COLO829 (cell line): ENCODE results near the gene DDT.
"Not testable (repeated sequence)": the region's sequence is repeated elsewhere in the genome, so short reads cannot be mapped to it uniquely, and the experiment has no call there.

Experiments used
- DNase-seq: peaks from one replicate; pipeline ENCODE4 v3.0.0; 2012; ENCODE audit warnings: low spot score

The DDT gene

DNA sequence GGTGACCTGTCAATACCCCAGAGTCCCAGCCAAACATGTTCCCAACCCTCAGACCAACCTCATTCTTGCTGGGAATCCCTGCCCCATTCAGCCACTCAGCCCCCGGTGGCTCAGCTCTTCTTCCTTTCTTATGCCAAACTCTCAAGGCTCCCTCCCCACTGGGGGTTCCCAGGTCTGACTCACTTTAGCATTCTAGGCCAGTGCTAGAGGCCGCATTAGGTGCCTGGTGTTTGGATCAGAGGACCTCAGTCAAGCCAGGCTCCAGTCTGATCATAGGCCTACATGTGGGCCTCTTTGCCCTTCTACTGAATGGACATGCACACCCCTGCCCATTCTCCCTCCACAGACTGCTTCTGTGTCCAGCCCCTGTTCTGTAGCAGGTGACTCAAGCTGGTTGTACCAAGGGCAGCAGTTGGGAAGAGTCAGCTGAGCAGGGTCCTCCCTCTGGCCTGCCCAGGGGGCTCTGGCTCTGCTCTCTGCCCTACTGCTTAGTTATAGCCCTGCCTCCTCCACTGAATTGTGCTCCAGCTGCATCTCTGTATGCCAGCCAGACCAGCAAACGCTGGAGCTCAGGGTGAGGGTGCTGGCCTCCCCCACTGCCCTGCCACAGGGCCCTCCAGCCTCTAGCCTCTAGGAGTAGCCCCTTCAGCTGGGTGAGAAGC, 15.5 kb upstream of the DDT start:
- not testable (repeated sequence) for DNase-seq

DNA sequence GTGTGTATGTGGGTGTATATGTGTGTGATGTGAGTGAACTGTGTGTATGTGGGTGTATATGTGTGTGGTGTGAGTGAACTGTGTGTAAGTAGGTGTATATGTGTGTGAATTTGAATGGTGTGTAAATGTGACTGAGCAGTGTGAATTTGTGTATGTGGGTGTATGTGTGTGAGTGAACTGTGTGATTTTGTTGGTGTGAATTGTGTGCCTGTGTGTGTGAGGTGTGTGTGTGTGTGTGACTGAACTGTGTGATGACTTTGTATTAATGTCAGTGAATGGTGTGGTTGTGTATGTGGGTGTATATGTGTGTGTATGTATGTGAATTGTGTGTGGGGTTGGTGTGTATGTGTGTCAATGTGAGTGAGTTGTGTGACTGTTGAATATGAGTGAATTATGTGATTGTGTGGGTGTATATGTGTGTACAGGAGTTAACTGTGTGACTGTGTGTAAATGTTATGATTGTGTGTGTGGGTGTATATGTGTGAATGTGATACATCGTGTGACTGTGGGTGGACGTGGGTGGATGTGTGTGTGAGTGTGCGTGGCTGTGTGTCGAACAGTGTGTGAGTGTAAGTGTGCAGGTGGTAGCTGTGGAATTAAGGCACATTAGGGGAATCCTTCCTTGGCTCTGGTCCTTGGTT, 12.4 kb upstream of the DDT start:
- not testable (repeated sequence) for DNase-seq

- DNase-seq: not testable (repeated sequence)
These were observed 11.8 kb upstream of the DDT start for GRCh38 chr22:23986089-23986488.

DNA sequence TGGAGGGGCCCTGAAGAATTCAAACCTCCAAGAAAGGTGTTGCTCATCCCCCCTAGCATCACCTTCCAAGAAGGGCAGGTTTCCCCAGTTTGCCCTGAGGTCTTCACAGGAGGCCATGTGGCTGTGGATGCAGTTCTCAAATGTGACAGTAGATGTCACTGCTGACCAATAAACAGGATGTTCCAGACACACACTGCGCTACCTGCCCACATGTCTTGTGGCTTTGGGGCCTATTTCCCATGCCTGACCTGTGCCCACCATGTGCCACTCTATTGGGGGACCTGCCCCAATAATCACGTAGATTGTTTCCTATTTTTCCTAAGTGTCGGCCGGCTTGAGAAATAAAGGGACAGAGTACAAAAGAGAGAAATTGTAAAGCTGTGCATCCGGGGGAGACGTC, 10.2 kb upstream of the DDT start:
- DNase-seq: peak; percentile 31

- not testable (repeated sequence) for DNase-seq
These were observed 6.3 kb upstream of the DDT start for GRCh38 chr22:23980567-23980966.

GRCh38 chr22:23979557-23980240, 5.5 kb upstream of the DDT start, which contains the start of gene GSTT2:
GSTT2 (plus strand) TSS chr22:23980134.
- DNase-seq: not testable (repeated sequence)

DNA sequence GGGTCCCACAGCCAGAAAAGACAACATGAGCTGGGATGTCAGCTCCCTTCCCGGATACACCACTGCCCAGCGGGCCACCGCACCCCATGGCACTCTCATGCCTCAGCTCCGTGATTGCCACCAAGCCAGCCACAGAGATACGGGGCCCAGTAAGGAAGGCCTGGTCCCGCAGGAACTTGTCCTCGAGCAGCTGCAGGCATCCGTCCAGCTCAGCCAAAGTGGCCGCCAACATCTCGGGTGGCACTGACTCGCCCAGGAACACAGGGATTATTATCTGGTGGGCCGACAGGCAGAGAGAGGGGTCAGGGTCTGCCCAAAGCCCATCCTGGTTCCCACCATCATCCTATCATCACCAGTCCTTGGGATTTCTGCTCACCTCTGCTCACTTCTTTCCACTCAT, 3.1 kb upstream of the DDT start:
- not testable (repeated sequence) for DNase-seq

DNA sequence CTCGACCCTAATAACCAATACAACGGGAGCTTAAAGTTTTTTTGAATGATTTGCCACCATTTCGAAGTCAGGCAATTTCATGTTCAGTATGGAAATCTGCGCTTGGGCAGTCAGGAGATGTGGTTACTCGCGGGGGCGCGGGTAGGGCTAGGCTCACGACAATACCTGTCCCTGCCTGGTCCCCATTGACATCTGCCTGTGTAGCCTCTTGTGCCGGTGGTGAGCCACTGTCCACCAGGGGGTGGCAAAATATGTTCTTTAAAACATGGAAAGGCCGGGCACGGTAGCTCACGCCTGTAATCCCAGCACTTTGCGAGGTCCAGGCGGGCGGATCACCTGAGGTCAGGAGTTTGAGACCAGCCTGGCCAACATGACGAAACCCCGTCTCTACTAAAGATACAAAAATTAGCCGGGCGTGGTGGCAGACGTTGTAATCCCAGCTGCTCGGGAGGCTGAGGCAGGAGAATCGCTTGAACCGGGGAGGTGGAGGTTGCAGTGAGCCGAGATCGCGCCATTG, 653 bp upstream of the DDT start:
- DNase-seq: not testable (repeated sequence)

DNA sequence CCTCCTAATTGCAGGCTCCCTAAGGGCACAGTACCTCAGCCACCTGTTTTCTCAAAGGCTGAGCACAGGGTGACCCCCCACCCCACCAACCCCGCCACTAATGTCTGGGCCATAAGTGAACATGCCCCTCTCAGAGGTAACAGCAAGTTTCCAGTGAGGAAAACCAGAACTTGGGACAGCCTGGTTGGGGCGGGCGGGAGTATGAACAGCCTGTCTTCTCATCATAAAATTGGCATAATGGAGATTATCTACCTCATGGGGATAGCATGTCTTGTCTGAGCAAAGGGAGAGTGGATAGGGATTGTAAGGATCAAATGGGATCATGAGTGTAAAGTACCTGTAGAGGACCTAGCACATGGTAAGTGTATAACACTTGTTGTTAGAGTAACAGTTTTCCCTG, 2.3 kb downstream of the DDT start:
- not testable (repeated sequence) for DNase-seq

DNA sequence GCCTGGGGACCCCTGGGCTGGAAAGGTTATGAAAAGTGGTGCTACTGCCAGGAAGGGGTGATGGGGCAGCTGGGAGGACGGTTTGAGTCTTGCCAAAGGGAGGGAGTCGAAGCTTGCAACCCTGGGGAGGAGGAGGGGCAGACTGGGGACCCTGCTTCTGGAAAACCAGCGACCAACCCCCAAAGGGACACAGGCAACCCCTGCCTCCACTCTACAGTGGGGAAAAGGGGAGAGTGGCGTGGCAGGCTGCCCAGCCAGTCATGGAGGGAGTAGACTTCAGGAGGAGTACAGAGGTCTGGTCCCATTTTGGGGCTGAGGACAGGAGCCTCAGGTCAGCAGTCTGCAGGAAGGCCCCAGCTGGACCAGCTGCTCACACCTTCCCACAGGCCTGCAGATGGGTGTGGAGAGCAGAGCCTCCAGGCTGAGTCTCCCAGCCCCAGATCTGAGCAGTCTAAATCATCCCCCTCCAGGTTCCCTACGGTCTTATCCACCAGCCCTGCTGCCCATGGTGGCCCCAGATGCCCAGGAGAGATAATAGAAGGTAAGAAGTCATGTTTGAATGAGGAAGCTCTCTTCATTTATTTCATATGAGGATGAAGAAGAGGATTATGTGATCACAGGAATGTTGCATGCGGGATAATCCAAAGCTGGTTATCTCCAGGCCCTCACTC, 3.3 kb downstream of the DDT start:
- no peak for DNase-seq

- no peak for DNase-seq
These were observed 4.0 kb downstream of the DDT start for GRCh38 chr22:23970201-23970641.

GRCh38 chr22:23969071-23969470, 5.2 kb downstream of the DDT start:
- no peak for DNase-seq

GRCh38 chr22:23966568-23966967, 7.7 kb downstream of the DDT start, which contains the start of gene DDTL:
DDTL (plus strand) TSS chr22:23966888; CDS start chr22:23966915, 27 bp downstream.
- DNase-seq: not testable (repeated sequence)

DNA sequence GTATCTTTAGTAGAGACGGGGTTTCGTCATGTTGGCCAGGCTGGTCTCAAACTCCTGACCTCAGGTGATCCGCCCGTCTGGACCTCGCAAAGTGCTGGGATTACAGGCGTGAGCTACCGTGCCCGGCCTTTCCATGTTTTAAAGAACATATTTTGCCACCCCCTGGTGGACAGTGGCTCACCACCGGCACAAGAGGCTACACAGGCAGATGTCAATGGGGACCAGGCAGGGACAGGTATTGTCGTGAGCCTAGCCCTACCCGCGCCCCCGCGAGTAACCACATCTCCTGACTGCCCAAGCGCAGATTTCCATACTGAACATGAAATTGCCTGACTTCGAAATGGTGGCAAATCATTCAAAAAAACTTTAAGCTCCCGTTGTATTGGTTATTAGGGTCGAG, 8.1 kb downstream of the DDT start:
- not testable (repeated sequence) for DNase-seq

DNA sequence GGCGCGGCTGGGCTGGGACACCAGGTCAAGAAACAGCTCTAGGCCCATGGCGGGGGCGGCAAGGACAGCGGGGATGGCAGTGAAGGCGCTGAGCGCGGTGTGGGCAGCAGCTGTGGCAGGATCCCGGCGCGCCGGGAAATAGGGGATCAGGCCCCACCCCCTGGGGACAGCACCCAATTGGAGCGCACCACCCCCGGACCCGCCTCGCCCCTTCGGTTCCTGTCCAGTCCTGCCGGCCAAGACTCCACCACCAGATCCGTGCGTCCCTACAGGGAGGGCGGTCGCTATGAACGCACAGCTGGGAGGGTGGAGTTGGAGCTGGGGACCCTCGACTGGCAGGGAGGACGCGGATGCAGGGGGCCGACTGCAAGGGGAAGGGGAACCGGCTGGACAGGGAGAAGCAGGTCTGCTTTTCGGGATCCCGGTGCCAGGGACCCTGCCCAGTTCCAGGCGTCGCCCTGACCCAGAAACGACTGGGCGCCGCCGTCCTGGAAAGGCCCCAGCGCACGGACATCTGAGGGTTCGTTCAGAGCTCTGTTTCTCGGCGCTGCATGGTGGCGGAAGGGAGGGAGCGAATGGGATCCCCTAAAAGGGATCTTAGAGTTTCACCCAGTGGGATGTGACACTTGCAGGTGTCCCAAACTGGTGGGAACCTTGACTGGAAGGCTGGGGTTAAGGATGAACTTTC, 13.0 kb downstream of the DDT start, which contains the start of gene GSTT2B:
GSTT2B (minus strand) TSS at position 112 of the 688 bp plus-strand sequence; CDS start at position 48, 64 bp downstream.
- DNase-seq: not testable (repeated sequence)

DNA sequence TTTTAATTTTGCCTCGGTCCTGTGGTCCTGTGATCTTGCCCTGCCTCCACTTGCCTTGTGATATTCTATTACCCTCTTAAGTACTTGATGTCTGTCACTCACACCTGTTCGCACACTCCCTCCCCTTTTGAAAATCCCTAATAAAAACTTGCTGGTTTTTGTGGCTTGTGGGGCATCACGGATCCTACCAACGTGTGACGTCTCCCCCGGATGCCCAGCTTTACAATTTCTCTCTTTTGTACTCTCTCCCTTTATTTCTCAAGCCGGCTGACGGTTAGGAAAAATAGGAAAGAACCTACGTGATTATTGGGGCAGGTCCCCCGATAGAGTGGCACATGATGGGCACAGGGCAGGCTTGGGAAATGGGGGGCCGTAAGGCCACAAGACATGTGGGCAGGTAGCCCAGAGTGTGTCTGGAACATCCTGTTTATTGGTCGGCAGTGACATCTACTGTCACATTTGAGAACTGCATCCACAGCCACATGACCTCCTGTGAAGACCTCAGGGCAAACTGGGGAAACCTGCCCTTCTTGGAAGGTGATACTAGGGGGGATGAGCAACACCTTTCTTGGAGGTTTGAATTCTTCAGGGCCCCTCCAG, 17.8 kb downstream of the DDT start:
- peak; percentile 40 for DNase-seq

GRCh38 chr22:23955886-23956285, 18.4 kb downstream of the DDT start:
- DNase-seq: not testable (repeated sequence)

DNA sequence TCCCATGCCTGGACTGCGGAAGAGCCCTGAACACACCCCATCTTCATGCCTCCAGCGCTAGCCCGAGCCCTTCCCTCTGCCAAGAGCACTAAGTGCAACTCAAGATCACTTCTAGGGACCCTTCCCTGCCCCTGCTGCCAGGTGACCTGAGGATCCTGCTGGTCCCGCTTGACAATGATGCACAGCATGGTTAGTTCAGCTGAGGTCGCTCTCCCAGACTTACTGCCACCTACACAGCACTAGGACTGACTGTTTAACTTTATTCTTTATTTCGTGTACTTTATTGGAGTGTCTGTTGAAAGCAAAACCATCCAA, 19.3 kb downstream of the DDT start:
- DNase-seq: not testable (repeated sequence)

- DNase-seq: not testable (repeated sequence)
These were observed 19.8 kb downstream of the DDT start for GRCh38 chr22:23954193-23954990.

- not testable (repeated sequence) for DNase-seq
These were observed 20.8 kb downstream of the DDT start for GRCh38 chr22:23953485-23953884.
